Stomach (tissue), 9 donors: ENCODE results near the gene FHOD1. TPM values are rescaled to one million over a fixed set of nuclear protein-coding genes. Genes with fewer than 3 reads are reported as not detected.

Experiments
- DNase-seq, 2 donors: peaks; one replicate each; pipeline versions ENCODE4 v3.0.0 to v3.0.0-alpha.2; 2013 to 2019
- H3K27ac ChIP-seq, 5 donors: fragments of 200-600 bp in 4 of 5; sonication (generic) in 4 of 5; one replicate each; pipeline ENCODE4 v1.5.1; 2013 to 2019; ENCODE audit warnings: mild to moderate bottlenecking in 1 of 5, moderate library complexity in 1 of 5
- H3K27me3 ChIP-seq, 3 donors: fragments of 200-600 bp; sonication (generic); one replicate each; pipeline ENCODE4 v1.5.1; 2017 to 2019; ENCODE audit warnings: mixed run types in 1 of 3
- H3K36me3 ChIP-seq, 4 donors: fragments of 200-600 bp; sonication (generic); 1 replicate in 3 of 4; 2 replicates in 1 of 4; pipeline ENCODE4 v1.5.1; 2016 to 2019
- H3K4me1 ChIP-seq, 4 donors: fragments of 200-600 bp; sonication (generic); one replicate each; pipeline ENCODE4 v1.5.1; 2016 to 2019
- H3K4me3 ChIP-seq, 4 donors: fragments of 200-600 bp; sonication (generic) in 3 of 4; one replicate each; pipeline ENCODE4 v1.5.1; 2016 to 2019; ENCODE audit warnings: mild to moderate bottlenecking in 1 of 4
- H3K9me3 ChIP-seq, 4 donors: fragments of 200-600 bp; sonication (generic); one replicate each; pipeline ENCODE4 v1.5.1; 2016 to 2019
- CTCF ChIP-seq, 7 experiments: fragments of 450-650 bp in 4 of 7; fragments of 200-600 bp in 3 of 7; sonication (generic) in 3 of 7; IDR thresholded peaks; one replicate each; pipeline ENCODE4 v1.5.1; 2016 to 2019; ENCODE audit warnings: antibody characterized with exemption in 7 of 7, control low read depth in 2 of 7, mild to moderate bottlenecking in 1 of 7
- EP300 ChIP-seq: sonication (generic); formaldehyde crosslinking; IDR thresholded peaks from one replicate; pipeline ENCODE4 v1.6.1; 2017; ENCODE audit warnings: antibody characterized with exemption
- POLR2A ChIP-seq, 4 donors: fragments of 450-650 bp; IDR thresholded peaks; one replicate each; pipeline ENCODE4 v1.6.1; 2016; ENCODE audit warnings: antibody characterized with exemption in 4 of 4, control low read depth in 2 of 4, mild to moderate bottlenecking in 1 of 4, moderate library complexity in 1 of 4
- POLR2AphosphoS5 ChIP-seq, 3 donors: sonication (generic); formaldehyde crosslinking; IDR thresholded peaks; one replicate each; pipeline ENCODE4 v1.6.1; 2016; ENCODE audit warnings: antibody characterized with exemption in 3 of 3
- WGBS, 5 donors: extraction: QIAGEN DNeasy Blood & Tissue Kit in 3 of 5; methylation state at CpG; one replicate each; pipeline versions ENCODE4 v1.1.5 to v1.1.7; 2013 to 2018; 5-methylcytosine and 5-hydroxymethylcytosine counted together
- intact Hi-C: fragments of 100-400 bp; cut with DNase I; formaldehyde crosslinking; loops from one replicate; pipeline ENCODE4 v1.15.1; 2023; ENCODE audit warnings: low total_unique reads
- polyA plus RNA-seq, 3 donors: library from polyadenylated mRNA; stranded (reverse); fragments of 200-250 nt; gene quantifications; one replicate each; pipeline ENCODE4 v1.2.3, GENCODE V29; 2013
- total RNA-seq, 5 donors: library from RNA; depleted of rRNA; stranded (reverse); fragments of >200 nt; gene quantifications; one replicate each; pipeline versions ENCODE4 v1.1.0 to v1.2.3, GENCODE V29; 2014 to 2016
- donor health status: healthy with polysubstance abuse.
- donor health status: Bipolar disorder and iron deficiency.
- donor health status: healthy.

The FHOD1 gene
- total and polyA plus RNA-seq, 8 donors: 6.1 to 101 (median 17.5) TPM

GRCh38 chr16:67209565-67209964 is 37.7 kb downstream of the FHOD1 start:
- intact Hi-C loops: no loop called here
- Histone ChIP-seq H3K4me1 (peaks cover 15 to 22% (median 16%) of the 10 kb centered on the region in 4 donors), H3K9me3 (no peaks in the 10 kb centered on the region), H3K4me3 (no peak overlapping the region), H3K27me3 (no peaks in the 10 kb centered on the region), H3K27ac (no peak overlapping the region), H3K36me3 (peaks cover 0 to 20% (median 3%) of the 10 kb centered on the region in 4 donors)
- DNase-seq: no peak
- TF ChIP-seq POLR2AphosphoS5 (IDR thresholded peaks at IDR 0.05): no peak
- TF ChIP-seq POLR2A (IDR thresholded peaks at IDR 0.05): no peak
- no peak for TF ChIP-seq CTCF (IDR thresholded peaks at IDR 0.05)
- TF ChIP-seq EP300: no peak
- 82 to 88% (median 84%) methylated on average over 7 to 8 of the region's 8 CpGs for WGBS, 5 donors

DNA sequence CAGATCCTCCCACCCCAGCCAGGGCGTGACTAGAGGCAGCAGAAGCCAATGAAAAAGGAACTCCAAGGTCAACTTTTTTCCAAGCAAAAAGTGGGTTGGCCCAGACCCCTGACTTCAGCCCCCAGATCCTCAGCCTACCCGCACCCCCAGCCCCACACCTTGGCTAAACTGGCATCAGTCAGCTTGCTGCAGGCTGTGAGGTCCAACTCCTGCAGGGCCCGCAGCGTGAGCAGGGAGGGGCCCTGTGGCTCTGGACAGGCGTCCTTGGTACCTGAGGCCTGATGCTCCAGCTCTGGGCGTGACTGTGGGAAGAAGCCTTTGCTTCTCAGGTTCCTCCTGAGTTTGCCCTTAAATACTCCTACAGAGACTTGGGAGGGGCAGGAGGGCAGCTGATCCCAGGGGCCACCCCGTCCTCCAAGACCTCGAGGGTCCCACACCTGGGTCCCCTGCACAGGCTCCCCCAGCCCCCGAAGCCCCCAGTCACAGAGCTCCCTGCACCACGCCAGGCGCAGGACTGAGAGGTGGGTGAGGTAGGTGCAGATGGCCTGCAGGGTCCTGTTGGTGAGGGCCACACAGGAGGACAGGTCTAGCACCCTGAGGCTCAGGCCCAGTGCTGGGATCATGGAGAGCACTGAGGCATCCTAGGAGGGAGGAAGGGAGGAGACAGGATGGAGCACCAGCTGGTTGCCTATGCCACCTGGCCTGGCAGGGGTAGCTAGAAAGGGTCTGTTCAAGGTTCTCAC is 39.0 kb downstream of the FHOD1 start:
- intact Hi-C loops: no loop called here
- 81 to 91% (median 84%) methylated on average over 6 to 11 of the region's 11 CpGs for WGBS, 5 donors
- H3K27me3 ChIP-seq: no peaks in the 10 kb centered on the region

GRCh38 chr16:67207249-67208091 is 39.8 kb downstream of the FHOD1 start:
- peaks cover 0 to 4% (median 0%) of the 10 kb centered on the region in 4 donors for H3K4me1 ChIP-seq
- intact Hi-C loops: no loop called here
- H3K27ac ChIP-seq: no peak overlapping the region
- no peak for DNase-seq
- peaks cover 16 to 41% (median 24%) of the 10 kb centered on the region in 4 donors for H3K36me3 ChIP-seq
- WGBS, 5 donors: 49 to 73% (median 61%) methylated on average over 11 to 21 of the region's 21 CpGs
- H3K27me3 ChIP-seq: no peaks in the 10 kb centered on the region
- no peaks in the 10 kb centered on the region for H3K9me3 ChIP-seq
- H3K4me3 ChIP-seq: no peak overlapping the region
- no peak for TF ChIP-seq POLR2A (IDR thresholded peaks at IDR 0.05)
- TF ChIP-seq CTCF (IDR thresholded peaks at IDR 0.05): no peak
- TF ChIP-seq POLR2AphosphoS5 (IDR thresholded peaks at IDR 0.05): no peak
- TF ChIP-seq EP300: no peak

More for the DNA sequence above, 39.0 kb downstream of the FHOD1 start:
- Histone ChIP-seq H3K4me1 (peaks cover 3 to 9% (median 4%) of the 10 kb centered on the region in 4 donors), H3K4me3 (no peak overlapping the region), H3K27ac (no peak overlapping the region), H3K9me3 (no peaks in the 10 kb centered on the region), H3K36me3 (peaks cover 9 to 32% (median 15%) of the 10 kb centered on the region in 4 donors)
- TF ChIP-seq CTCF (IDR thresholded peaks at IDR 0.05): no peak
- TF ChIP-seq POLR2AphosphoS5 (IDR thresholded peaks at IDR 0.05): no peak
- TF ChIP-seq EP300: no peak
- no peak for TF ChIP-seq POLR2A (IDR thresholded peaks at IDR 0.05)
- no peak for DNase-seq

- WGBS, 5 donors: 85 to 94% (median 88%) methylated on average over 3 of the region's 3 CpGs
- no peak for DNase-seq
- Histone ChIP-seq H3K27ac (no peak overlapping the region), H3K4me1 (peaks cover 0 to 4% (median 0%) of the 10 kb centered on the region in 4 donors), H3K4me3 (no peak overlapping the region), H3K9me3 (no peaks in the 10 kb centered on the region), H3K36me3 (peaks cover 23 to 47% (median 30%) of the 10 kb centered on the region in 4 donors), H3K27me3 (no peaks in the 10 kb centered on the region)
- intact Hi-C loops: no loop called here
- TF ChIP-seq CTCF (IDR thresholded peaks at IDR 0.05): no peak
- TF ChIP-seq POLR2AphosphoS5 (IDR thresholded peaks at IDR 0.05): no peak
- no peak for TF ChIP-seq POLR2A (IDR thresholded peaks at IDR 0.05)
- no peak for TF ChIP-seq EP300
Observed at GRCh38 chr16:67206838-67207248, 40.4 kb downstream of the FHOD1 start.
